Endometrium (tissue), 2 donors: Measurements from ENCODE around the gene KRTAP10-12.
"Not testable (repeated sequence)": the region's sequence is repeated elsewhere in the genome, so short reads cannot be mapped to it uniquely, and the experiment has no call there.

Source experiments
- FAIRE-seq: peaks from 2 replicates; lab custom pipeline; 2012; peaks lifted over from hg19 to GRCh38; lab: Jason Lieb, UNC
- donor health status: control.
- donor health status: control.

Gene KRTAP10-12, protein sequence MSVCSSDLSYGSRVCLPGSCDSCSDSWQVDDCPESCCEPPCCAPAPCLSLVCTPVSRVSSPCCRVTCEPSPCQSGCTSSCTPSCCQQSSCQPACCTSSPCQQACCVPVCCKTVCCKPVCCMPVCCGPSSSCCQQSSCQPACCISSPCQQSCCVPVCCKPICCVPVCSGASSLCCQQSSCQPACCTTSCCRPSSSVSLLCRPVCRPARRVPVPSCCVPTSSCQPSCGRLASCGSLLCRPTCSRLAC

GRCh38 chr21:44697172-44697810 is at the start of gene KRTAP10-12:
TSS of gene KRTAP10-12 (plus strand) at chr21:44697172. CDS start at chr21:44697202, 30 bp downstream.
- not testable (repeated sequence) for FAIRE-seq

DNA sequence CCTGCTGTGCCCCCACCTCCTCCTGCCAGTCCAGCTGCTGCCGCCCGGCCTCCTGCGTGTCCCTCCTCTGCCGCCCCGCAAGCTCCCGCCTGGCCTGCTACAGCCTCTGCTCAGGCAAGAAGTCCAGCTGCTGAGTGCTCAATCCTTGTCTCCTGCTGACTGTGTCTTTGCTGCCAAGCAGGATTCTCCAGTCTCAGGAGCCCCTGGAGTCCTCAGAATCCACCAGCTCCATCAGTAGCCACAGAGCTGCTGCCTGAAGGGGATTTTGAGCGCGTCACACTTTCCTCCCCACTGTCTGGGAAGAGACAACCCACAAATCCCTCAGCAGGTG is 49.8 kb upstream of the KRTAP10-12 start:
- no peak for FAIRE-seq

DNA sequence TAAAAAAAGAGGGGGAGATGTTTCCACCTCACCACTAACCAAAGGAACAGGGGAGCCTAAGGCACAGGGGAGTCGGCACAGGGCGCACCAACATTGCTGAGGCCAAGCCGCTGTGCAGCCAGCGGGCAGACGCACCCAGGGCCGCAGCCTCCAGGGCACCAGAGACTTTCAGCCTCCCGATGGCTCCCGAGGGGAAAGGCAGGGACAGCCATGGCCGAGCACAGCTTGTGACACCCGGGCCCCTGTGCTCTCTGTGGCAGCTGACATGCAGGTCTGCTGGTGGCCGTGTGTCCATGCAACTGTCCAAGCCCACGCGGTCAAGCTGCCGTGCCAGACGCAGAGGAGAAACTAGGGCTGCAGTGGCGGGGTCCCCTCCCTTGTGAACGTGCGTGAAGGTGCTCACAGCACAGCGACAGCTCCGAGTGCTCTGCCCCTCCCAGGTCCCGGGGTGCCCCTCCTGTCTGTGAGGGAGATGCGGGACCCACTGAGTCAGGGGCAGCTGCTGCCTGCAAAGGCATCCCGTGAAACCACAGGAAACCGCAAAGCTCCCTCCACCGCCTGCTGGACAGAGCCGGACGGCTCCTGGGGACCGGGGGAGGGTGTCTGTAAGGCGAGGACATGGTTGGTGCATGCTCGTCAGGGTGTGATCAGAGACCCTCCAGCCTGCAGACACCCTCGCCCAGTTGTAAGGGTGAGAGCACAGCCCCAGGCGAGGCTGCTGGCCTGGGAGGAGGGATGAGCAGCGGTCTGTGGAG is 48.2 kb upstream of the KRTAP10-12 start:
- FAIRE-seq: no peak

DNA sequence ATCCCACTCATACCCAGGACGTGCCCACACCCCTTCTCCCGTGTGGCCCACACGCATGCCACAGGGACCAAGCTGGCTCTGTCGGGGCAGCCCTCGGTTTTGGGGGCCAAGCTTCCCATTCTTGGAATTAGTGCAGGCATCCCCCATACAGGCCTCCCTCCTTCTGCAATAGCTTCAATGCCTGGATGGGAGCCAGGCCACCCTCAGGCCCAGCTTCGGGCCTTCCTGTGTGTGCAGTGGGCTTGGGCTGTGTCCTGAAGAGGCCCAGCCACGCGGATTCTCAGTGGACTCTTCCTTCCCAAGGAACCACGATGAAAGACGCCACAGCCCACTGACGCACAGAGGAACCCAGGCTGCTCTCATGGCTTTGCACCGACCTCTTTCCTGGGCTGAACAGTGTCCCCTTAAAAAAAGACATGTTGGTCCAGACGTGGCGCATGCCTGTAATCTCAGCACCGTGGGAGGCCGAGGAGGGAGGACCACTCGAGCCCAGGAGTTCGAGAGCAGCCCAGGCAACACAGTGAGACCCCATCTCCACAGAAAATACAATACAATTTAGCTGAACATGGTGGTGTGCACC is 47.4 kb upstream of the KRTAP10-12 start:
- FAIRE-seq: no peak

- FAIRE-seq: no peak
Measured at GRCh38 chr21:44650265-44650972, 46.6 kb upstream of the KRTAP10-12 start.

GRCh38 chr21:44650973-44651675 is 45.8 kb upstream of the KRTAP10-12 start:
- no peak for FAIRE-seq

DNA sequence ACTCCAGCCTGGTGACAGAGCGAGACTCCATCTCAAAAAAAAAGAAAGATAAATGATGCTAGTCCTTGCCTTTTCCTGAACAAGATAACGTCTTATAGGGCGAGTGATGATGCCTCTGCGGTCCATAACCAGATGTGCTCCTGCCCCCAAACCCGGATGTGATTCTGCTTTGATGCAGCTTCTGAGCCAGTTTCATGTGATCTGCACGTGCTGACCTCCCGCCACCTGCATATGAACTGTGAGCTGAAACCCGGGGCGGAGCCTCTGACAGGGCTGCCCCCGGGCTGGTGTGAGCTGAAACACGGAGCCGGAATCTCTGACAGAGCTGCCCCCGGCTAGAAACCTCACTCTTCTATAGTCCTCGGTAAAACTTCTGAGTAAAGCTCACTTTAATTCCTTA is 43.8 kb upstream of the KRTAP10-12 start:
- no peak for FAIRE-seq

- FAIRE-seq: no peak
Measured at GRCh38 chr21:44653656-44654575, 43.1 kb upstream of the KRTAP10-12 start.

DNA sequence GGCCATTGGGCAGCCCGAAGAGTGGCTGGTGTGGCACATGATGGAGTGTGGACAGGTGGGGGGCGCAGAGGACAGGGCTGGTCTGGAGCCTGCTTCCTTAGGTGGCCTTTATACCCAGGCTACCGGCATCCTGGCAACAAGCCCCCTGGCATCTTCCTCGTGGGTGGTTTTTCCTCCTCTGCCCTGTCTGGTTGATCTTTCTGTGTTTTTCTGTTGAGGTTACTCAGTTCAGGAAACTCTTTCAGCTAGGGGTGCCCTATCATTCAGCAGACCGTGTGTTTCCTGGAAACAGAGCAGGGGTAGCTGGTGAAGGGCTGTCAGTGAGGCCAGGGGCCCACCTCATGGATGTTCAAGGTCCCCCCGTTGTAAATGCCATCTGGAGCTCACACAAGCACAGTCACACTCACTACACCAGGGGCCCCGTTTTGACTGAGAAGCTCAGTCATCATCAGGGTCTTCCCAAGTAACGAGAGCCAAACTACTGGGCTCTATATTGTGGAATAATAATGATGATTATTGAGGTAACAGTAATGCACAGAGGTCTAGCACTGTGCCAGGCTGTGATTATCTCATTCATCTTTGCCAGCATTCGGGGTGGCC is 42.3 kb upstream of the KRTAP10-12 start, which contains the start of gene KRTAP12-4:
TSS of gene KRTAP12-4 (minus strand) at position 84 of the 600 bp plus-strand sequence. CDS start at position 39, 45 bp downstream.
- no peak for FAIRE-seq

DNA sequence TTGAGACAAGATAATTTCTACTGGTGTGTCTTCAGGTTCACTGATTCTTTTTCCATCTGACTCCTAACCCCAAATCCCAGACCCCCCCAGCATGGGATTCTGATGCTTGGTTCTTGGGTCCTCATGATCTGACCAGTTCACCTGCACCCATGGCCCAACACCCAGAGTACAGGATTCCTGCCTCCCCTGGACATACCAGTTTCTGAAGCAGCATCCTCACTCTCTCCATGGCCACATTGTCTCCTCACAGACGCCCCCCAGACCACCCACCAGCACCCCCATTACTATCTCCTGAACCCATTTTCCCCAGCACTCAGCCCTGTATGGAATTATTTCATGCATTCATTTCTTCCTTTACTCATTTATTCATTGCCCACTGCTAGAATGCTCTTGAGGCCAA is 40.1 kb upstream of the KRTAP10-12 start:
- no peak for FAIRE-seq

DNA sequence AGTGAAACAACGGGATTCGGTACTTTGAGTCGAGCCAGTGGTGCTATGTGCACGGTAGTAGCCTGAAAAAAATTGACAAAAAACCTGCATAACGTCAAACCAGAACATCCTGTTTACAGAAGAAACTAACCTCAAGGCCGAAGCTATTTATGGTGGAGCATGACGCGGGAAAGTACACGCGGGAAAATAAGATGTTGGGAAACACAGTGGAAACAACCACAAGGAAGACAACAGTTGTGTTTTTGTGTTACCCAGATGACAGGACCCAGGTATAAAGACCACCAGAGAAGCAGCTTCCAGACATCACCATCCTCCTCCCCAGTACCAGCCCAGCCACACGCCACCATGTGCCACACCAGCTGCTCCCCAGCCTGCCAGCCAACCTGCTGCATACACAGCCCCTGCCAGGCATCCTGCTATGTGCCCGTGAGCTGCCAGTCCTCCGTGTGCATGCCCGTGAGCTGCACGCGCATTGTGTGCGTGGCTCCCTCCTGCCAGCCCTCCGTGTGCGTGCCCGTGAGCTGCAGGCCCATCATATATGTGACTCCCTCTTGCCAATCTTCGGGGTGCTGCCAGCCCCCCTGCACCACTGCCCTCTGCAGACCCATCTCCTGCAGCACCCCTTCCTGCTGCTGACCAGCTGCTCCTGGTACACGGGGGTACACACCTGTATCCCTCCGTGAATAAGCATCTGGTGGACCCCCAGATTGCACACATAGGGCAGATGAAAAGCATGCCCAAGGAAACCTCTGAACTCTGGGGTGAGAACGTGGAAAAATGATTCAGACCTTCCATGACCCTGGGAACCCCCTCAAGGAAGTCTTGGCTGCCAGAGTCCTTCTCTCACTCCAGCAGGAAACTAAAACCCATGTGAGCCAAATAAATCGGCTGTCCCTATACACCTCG is 39.1 kb upstream of the KRTAP10-12 start, which contains the start of gene KRTAP12-3:
TSS of gene KRTAP12-3 (plus strand) at position 298 of the 906 bp plus-strand sequence. CDS start at position 346, 48 bp downstream.
- no peak for FAIRE-seq

GRCh38 chr21:44658541-44658910 is 38.4 kb upstream of the KRTAP10-12 start:
- FAIRE-seq: no peak

DNA sequence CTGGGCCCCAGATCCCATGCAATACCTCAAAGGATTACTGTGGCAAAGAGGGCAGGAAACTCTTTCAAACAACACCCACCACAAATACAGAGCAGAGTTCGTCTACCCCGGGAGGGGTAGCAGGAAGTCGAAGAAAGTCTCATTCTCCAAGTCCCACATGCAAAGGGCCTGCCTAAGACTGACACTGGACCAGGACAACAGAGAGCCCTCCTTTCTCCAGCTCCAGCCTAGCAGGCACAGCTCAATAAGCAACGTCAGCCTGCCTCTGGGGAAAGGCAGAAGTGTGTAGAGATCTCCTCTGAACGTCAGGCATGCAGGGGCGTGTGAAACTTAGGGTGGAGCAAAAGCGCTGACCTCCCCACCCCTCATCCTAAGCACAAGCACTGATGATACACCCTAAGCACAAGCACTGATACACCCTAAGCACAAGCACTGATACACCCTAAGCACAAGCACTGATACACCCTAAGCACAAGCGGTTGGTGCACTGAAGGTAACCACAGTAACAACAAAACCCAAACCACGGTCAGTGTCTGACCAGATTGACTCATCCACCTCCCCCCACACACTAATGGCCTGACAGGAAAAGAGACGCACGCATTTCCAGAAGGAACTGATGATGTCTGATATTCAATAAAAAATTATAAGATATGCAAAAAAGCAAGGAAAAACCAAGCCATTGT is 37.9 kb upstream of the KRTAP10-12 start:
- FAIRE-seq: no peak

GRCh38 chr21:44661567-44661966 is 35.4 kb upstream of the KRTAP10-12 start:
- not testable (repeated sequence) for FAIRE-seq

GRCh38 chr21:44664691-44665090 is 32.3 kb upstream of the KRTAP10-12 start:
- no peak for FAIRE-seq

DNA sequence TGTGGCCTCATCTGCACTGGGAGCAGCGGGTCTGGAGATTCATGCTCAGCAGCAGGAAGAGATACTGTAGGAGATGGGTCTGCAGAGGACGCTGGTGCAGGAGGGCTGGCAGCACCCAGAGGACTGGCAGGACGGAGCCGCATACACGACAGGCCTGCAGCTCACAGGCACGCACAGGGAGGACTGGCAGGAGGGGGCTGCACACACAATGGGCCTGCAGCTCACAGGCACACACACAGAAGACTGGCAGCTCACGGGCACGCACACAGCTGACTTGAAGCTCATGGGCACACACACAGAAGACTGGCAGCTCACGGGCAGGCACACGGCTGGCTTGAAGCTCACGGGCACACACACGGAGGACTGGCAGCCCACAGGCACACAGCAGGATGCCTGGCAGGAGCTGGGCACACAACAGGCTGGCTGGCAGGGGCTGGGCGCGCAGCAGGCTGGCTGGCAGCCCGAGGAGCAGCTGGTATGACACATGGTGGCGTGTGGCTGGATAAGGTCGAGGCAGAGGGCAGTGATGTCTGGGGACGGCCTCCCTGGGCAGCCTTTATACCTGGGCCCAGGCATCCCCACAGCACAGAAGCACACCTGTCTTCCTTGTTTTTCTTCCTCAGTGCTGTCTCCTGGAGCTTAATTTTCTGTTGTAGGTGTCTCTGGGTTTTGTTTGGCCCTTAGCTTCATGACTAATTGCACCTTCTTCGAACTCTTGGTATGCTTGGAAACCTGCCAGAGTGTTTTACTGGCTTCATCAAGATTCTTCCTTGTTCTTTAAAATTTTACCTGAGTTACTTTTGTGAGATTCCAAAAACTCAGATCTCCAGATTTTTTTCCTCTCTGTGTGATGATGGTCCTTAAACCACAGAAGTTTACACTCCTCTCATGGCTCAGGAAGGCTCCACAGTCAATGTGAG is 30.3 kb upstream of the KRTAP10-12 start, which contains the start of gene KRTAP12-2:
TSS of gene KRTAP12-2 (minus strand) at position 527 of the 920 bp plus-strand sequence. CDS start at position 486, 41 bp downstream.
- FAIRE-seq: no peak

DNA sequence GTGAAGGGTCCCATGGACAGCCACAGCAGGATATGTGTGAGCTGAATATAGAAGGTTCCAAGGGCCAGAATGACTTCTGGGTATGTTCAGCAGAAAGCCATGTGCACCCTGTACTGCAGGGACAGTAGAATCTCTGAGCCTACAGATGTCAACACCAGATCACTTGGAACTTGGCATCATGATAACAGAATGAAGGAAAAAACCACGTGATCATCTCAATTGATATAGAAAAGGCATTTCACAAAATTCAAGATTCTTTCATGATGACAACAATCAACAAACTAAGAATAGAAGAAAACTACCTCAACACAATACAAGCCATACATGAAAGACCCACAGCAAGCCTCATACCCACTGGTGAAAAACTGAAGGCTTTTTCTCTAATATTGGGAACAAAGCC is 29.4 kb upstream of the KRTAP10-12 start:
- no peak for FAIRE-seq
